ENCODE data around the gene CYFIP1. TPM values are rescaled to one million over a fixed set of nuclear protein-coding genes. Genes with fewer than 3 reads are reported as not detected.
A peak's percentile ranks its signal among the peaks of the same experiment; 100 is the strongest.

The CYFIP1 gene
- total RNA-seq, 4 donors from 2014 or later: 77.4 to 121 (median 101) TPM

GRCh38 chr15:22846073-22846472 is 134.1 kb downstream of the CYFIP1 start:
- peaks cover 0 to 56% (median 0%) of the 10 kb centered on the region in 3 donors for H3K36me3 ChIP-seq
- no peak overlapping the region for H3K27ac ChIP-seq
- no peaks in the 10 kb centered on the region for H3K9me3 ChIP-seq
- no peak for DNase-seq (ENCODE audit: low spot score in 2 of 2)
- H3K27me3 ChIP-seq: no peaks in the 10 kb centered on the region
- 86 to 92% methylated on average over 6 of the region's 6 CpGs for WGBS, 2 donors
- H3K4me1 ChIP-seq: peaks cover 0 to 8% (median 2%) of the 10 kb centered on the region in 4 donors
- H3K4me3 ChIP-seq: no peak overlapping the region
- no peak for TF ChIP-seq POLR2A (IDR thresholded peaks at IDR 0.05)
- no peak for TF ChIP-seq CTCF (IDR thresholded peaks at IDR 0.05)
- TF ChIP-seq EP300 (IDR thresholded peaks at IDR 0.05): no peak

- no peak for DNase-seq (ENCODE audit: low spot score in 2 of 2)
- Histone ChIP-seq H3K27ac (no peak overlapping the region), H3K4me1 (peaks cover 0 to 14% (median 6%) of the 10 kb centered on the region in 4 donors), H3K27me3 (no peaks in the 10 kb centered on the region), H3K9me3 (no peaks in the 10 kb centered on the region), H3K36me3 (peaks cover 0 to 56% (median 0%) of the 10 kb centered on the region in 3 donors), H3K4me3 (no peak overlapping the region)
- no peak for TF ChIP-seq POLR2A (IDR thresholded peaks at IDR 0.05)
- TF ChIP-seq EP300 (IDR thresholded peaks at IDR 0.05): no peak
- TF ChIP-seq CTCF (IDR thresholded peaks at IDR 0.05): no peak
- WGBS, 2 donors: 53 to 55% methylated on average over 2 of the region's 2 CpGs
Measured at GRCh38 chr15:22845289-22845900, 134.8 kb downstream of the CYFIP1 start.

- no peaks in the 10 kb centered on the region for H3K9me3 ChIP-seq
- no peak overlapping the region for H3K4me3 ChIP-seq
- no peak for DNase-seq (ENCODE audit: low spot score in 2 of 2)
- TF ChIP-seq CTCF (IDR thresholded peaks at IDR 0.05): no peak
- TF ChIP-seq POLR2A (IDR thresholded peaks at IDR 0.05): no peak
- no peak for TF ChIP-seq EP300 (IDR thresholded peaks at IDR 0.05)
- H3K27ac ChIP-seq: no peak overlapping the region
- H3K27me3 ChIP-seq: no peaks in the 10 kb centered on the region
- H3K4me1 ChIP-seq: peaks cover 0 to 22% (median 12%) of the 10 kb centered on the region in 4 donors
- peaks cover 0 to 56% (median 0%) of the 10 kb centered on the region in 3 donors for H3K36me3 ChIP-seq
- WGBS, 2 donors: 80 to 81% methylated on average over 19 of the region's 19 CpGs
Measured at GRCh38 chr15:22844421-22845288, 135.5 kb downstream of the CYFIP1 start.

- DNase-seq (ENCODE audit: low spot score in 2 of 2): no peak
- TF ChIP-seq CTCF (IDR thresholded peaks at IDR 0.05): no peak
- TF ChIP-seq EP300 (IDR thresholded peaks at IDR 0.05): no peak
Measured at GRCh38 chr15:22839046-22839695, 141.0 kb downstream of the CYFIP1 start.

More at GRCh38 chr15:22839046-22839695, 141.0 kb downstream of the CYFIP1 start:
- H3K4me3 ChIP-seq: peak overlapping the region; percentile 71 to 94 (median 85)
- peak overlapping the region; percentile 75 to 95 (median 94) for H3K27ac ChIP-seq
- WGBS, 2 donors: 0% methylated on average over 16 of the region's 16 CpGs
- H3K4me1 ChIP-seq: peaks cover 0 to 31% (median 14%) of the 10 kb centered on the region in 4 donors
- no peaks in the 10 kb centered on the region for H3K27me3 ChIP-seq
- H3K36me3 ChIP-seq: peaks cover 0 to 19% (median 0%) of the 10 kb centered on the region in 3 donors
- H3K9me3 ChIP-seq: no peaks in the 10 kb centered on the region

All from tibial nerve (tissue), 4 donors.